Mesenteric fat pad (tissue), 1 donor: Measurements from ENCODE around the gene NADK. TPM values are rescaled to one million over a fixed set of nuclear protein-coding genes. Genes with fewer than 3 reads are reported as not detected.

Experiments
- DNase-seq: peaks from one replicate; pipeline ENCODE4 v3.0.0-alpha.2; 2020; ENCODE audit warnings: low spot score
- total RNA-seq: library from RNA; stranded (reverse); fragmentation: NEBNext Ultra II Directional; extraction: Animal tissue kit (Norgen Biotek cat#: 25700); gene quantifications from one replicate; pipeline ENCODE4 v1.2.1, GENCODE V29; 2021
- donor health status: DM: yes; HTN: yes; CAD: no.

NADK gene
- total RNA-seq, 1 donor from 2014 or later, result 165 TPM

DNA sequence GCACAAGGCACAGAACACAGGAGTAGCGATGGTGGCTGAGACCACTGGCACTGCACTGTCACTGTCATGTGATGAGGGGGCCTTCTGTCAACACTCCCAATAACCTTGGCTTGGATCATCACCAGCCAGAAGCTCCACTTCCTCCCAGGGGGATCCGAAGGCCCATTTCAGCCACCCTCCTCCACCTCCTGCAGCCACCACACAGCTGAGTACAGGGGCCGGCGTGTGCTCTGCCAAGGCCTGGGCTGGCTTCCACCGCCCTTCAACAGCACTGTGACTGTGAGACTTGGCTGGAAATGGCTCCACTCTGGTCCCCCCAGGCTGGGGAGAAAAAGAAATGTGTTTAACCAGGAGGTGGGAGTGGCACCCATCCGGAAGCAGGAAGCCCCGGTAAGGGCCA, 9.9 kb upstream of the NADK start:
- no peak for DNase-seq

DNA sequence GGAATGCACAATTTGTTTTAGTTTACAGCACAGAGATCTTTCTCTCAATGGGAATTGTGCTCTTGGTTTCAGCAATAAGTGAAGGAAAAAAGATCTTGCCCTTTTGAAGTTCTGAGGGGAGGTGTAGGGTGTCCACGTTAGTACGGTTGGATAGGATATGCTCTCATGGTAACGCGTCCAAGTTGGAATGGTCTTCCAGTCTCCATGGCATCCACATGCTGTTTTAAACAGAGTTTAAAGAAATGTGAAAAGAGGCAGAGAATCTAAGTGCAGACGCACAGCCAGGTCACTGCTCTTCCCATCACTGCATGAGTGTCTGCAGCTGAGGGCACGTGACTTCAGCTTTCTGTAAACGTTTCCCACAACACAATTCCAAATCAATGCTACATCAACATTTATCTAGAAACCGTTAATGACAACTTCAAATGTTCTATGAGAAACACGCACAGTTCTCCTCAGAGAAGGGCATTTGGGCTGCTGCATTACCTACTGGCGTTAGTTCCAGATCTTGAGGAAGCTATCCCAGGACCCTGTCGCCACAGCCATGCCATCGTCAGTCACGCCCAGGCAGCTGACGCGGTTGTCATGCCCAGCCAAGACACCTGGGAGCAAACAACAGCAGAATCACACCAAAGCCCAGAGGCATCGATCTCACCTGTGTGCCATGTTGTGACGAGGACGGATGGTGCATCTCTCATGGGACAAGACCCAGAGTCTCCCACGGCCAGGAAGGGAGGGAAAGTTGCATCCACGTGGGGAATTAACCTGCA, 8.8 kb upstream of the NADK start:
- DNase-seq, result no peak

DNA sequence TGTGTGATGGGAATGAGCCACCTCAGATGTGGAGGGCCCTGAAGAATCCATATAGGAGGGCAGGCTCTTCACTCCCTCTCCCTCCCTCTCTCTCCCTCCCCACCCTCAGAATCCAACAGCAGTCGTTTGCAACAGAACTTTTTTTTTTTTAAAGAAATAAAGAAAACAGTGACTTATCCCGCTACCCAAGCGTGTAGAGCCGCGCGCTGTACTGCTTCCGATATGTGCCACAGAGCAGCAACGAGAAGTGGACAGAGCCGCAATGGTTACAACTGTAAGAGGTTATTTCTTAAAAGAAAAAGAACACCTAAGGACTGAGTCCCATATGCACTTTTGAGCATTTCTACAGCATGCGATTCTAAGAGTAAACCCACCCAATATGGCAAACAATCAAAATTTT, 7.4 kb upstream of the NADK start:
- no peak for DNase-seq

DNA sequence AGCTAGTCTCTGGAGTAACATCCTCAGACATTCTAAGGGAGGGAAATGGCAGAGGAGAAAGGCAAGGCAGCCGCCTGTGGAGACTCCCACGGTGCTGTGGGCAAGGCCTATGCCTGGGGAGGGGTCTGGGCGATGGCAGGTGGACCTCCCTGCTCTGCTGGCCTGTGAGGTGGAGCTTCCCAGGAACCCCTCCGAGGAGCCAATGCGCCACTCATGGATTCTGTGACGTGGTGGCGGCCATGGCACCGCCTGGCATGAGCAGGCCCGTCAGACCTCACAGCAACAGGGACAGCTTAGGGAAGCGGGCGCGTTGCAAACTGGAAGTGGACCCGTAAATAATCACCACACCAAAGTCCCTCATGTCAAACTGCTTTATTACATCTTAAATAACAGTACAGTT, 6.7 kb upstream of the NADK start:
- no peak for DNase-seq

DNA sequence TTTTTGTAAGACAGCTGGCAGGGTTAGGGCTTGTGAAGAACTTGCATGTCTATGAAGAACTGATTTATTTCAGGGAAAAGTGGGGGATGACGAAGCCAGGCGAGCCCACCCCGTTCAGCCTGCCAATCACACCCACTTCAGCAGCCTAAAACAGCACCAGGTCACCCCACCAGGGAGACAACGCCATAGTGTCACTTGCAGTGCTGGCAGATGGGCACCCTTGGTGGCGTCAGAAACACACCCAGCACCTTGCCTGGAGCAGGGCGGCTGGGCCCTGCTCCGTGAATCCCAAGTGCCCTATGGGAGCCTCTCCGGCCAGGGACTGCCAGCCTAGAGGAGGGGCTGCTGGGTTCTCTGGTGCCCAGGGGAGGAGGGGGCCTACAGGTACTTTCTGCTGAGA, 5.0 kb upstream of the NADK start:
- no peak for DNase-seq

DNA sequence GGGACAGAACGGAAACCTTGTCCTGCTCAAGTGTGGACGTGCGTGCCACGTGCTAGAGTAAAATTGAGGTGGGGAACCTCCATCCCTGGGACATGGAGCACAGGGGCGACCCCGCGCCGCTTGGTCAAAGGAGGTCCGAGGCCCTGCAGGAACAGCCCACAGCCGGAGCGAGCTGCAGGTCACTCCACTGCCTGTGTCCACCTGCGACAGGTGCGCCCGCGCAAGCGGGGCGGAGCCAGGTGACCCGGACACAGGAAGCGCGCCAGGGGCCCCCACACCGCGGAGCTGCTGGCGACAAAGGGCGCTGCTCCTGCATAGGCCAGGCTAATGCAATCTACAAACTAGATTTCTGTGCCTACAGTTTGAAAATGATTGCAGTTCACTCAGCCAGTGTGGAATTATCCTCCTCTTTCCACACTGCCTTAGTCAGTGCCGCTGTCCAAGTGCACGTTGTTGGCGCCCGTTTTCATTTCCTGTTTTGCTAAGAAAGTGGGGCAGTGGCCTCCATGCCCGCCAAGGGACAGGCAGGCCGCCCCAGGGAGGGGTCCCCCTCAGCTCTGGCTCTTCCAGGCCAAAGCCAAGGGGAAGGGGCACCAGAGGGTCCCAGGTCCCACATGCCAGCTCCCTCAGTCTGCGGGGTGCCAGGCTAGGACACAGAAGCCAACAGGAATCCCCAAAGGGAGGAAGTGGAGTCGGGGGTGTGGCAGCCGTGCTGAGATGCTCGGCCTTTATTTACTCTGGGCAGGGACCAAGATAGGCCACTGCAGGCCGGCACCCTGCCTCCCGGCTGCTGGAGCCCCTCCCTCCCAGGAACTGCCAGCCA, 4.3 kb upstream of the NADK start:
- no peak for DNase-seq

DNA sequence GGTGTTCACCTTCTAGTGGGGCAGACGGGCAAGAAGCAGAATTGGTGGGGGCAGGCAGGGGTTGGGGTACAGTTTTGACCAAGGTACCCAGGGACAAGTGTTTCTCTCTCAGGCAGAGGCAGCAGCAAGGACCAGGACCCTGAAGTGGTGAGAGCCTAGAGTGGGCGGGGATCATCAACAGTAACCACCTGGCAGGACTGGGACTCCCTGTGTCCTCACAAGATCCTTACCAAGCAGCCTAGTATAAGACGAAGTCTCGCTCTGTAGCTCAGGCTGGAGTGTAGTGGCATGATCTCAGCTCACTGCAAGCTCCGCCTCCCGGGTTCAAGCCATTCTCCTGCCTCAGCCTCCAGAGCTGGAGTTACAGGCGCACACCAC, 3.2 kb upstream of the NADK start:
- DNase-seq, result no peak

DNA sequence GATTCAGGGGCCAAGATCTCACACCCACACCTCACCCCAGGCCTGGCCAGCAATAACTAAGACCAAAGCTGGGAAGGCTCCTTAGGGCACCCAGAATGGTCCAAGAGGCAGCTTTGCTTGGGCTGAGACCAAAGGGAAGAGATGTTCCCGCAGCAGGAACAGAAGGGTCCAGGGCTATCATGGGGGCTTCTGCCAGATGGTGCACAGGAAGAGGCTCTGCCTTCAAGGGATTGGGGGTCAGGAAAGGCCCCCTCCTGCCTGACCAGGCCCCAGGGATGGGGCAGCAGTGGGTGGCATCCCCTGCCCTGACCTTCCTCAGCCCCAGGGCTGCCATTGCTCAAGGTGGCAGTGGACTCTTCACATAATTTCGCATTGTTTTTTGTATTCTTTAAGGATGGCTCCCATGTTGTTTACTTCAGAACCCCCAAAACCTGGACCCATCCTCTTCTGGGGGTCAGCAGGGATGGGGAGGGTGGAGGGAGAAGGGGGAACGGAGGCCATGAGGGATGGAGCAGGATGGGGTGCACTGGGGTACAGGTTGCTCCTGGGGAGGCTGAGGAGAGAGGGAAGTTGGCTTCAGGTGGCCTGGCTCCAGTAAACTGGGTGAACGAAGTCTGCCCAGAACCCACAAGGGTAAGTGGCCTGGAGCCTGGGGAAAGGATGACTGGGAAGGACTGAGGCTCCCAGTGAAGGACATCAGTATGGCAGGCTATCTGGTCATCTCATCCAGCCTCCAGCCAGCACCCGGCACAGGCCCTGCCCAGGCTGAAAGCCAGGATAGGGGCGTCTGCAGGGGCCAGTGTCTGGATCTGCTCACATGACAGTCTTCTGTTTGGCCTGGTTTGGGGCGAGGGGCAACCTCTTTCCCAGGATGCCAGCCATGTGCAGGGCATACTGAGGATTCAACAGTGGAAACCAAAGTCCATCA, 2.6 kb upstream of the NADK start:
- DNase-seq, result no peak

DNA sequence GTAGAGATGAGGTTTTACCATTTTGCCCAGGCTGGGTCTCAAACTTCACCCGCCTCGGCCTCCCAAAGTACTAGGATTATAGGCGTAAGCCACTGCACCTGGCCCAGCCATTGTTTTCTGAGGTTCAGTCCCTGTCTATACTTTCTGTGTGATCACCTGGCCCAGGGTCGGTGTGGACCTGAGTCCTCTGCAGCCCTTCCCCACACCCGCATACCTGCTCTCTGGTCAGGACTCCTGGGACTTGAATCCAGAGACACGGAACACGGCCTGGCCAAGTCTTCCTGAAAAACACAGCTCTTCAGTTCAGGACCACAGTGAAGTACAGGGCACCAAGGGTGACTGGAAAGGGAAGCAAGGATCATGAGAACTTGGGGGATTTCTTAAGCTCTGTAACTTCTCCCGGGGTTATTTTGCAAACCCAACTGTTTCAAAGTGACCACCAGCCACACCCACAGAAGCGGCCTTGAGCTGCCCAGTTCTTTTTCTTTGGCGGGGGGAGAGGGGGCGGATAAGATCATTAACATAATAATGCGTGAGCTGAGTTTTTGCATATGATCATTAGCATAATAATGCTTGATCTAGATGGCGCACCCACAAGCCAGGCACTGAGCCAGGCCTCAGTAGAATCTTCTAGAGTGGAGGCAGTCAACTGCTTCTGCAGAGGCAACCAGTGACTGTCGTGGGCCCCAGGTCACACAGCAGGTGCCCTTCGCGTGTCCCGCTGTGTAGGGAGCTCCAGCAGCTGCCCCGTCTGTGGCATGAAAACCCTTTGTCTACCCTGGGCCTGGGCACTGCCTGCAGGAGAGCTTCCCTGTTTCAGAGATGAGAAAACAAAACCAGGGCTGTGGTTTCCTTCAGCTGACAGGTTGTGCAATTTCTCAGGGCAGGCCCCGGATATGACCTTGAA, 1.7 kb upstream of the NADK start:
- DNase-seq, result no peak

DNA sequence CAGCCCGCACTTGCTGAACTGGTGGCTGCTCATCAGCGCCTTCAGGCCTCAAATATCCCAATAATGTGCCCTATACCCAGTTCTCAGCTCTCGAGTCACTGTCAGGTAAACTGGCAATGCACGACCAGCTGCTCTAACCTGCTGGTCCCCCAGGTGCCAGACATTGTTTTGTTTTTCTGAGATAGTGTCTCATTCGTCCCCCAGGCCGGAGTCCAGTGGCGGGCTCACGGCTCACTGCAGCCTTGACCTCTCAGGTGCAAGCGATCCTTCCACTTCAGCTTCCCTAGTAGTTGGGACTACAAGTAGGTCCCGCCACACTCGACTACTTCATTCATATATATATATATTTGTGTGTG, 1.0 kb upstream of the NADK start:
- no peak for DNase-seq

DNA sequence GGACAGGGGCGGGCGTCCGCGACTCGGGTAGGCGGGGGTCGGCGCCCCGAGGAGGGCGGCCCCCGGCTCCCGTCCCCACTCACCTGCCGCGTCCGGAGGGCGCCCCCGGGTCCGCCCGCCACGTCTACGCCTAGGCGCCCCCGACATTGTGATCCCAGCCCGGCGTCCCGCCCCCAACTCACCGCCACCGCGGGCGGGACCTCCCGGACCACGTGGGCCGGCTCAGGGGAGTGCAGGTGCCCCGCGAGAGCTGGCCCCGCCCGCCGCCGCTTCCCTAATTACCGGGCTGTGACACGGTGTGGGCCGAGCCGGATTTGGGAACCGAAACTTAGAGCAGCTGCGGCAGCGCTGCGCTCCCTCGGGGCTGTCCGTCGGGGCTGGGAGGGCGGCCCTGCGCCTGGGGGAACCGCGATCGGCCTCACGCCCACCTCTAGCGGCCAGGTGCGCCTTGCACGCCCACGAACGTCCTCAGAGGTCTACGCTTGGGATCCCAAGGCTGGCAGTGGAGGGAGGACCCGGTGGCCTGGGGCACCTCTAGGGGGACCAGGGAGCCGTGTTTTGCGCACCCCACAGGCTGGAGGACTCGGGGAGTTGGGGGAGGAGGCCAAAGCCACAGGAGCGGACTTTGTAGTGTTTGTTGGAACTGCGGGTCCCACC, 521 bp upstream of the NADK start:
- DNase-seq, result peak; percentile 94

DNA sequence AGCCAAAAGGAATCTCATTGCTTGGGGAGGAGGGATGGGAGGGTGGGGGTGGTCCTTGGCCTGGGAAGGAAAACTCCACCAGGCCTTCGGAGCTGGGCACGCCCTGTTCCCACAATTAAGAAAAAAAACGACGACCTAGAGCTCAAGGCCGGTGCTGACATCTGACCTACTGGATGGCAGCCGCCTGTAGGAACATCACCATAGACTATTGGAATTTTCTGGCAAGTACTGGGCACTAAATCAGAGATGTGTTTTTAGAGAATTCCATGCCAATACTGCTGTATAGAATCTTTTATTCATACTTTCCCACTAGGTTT, 729 bp downstream of the NADK start:
- DNase-seq, result no peak

DNA sequence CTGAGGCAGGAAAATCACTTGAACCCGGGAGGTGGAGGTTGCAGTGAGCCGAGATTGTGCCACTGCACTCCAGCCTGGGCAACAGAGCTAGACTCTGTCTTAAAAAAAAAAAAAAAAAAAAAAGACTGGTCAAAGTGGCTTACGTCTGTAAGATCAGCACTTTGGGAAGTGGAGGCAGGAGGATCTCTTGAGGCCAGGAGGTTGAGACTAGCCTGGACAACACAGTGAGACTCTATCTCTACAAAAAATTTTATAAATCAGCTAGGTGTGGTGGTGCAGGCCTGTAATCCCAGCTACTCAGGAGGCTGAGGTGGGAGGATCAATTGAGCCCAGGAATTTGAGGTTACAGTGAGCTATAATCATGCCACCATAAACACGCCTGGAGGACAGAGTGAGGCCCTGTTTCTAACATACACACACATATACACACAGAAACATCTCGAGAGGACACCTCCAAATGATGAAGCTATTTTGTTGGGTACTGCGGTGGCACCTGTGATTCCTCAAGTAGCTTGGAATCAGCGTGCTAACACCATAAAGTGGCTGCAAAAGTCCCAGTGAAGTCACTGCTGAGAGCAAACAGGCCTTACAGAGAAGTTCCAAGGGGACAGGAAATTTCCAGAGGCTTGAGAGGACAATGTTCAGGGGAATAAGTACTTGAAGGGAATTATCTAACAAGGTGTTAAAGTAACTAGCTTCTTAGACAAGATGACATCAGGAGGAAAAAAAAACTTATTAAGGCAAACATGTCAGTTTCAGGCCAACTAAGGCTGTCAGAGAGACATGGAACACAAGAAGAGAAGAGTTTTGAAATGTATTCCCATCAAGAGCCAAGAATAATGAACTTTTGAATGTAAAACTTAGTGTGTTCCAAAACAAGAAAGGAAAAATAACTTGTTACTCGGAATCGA, 1.3 kb downstream of the NADK start:
- DNase-seq, result no peak

DNA sequence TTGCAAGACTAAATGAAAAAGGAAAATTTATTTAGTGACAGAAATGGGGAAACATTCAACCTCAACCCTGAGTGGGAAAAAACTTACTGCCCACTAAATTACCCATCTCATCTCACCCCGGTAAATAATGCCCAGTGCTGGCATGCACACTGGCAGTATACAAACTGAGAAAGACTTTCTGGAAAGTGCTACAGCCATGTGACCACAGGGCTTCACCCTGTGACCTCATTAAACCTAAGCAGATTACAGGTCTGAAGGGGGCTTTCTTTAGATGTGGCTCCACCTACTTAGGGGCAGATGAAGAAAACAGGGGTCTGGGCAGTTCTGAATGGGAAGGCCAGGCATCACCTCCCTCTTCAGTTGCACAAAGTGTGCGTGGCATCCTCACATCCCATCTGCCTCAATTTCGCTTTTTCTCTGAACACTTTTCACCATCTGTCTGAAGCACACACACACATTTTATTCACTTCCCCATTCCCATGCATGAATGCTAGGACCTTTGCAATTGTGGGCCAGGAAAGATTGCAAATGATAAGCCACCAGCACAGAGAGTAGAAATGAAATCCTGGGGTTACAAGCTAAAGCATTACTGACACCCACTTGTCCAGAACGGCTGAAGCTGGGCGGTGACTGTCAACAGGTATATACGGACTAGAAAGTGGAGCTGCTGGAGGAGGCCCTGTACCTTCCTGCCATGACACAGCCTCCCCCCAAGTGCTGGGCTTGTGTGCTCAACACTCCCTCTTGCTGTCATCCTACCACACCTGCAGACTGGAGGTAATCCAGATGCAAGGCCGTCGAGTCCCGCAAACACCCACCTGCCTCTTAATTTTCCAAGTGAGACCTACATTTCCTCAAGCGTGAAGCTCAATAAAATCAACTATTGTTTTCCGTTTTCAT, 2.7 kb downstream of the NADK start:
- DNase-seq, result no peak

DNA sequence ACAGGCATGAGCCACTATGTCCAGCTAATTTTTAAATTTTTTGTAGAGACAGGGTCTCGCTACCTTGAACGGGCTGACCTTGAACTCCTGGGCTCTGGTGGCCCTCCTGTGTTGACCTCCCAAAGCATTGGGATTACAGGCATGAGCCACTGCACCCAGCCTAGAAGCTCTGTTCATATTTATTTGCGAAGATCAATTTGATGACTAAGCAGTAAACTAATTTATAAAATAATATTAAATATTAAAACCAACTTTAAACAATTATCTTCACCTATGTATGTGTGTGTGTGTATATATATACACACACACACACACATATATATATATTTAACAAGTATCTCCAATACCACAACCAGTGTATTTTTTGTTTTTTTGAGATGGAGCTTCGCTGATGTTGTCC, 4.4 kb downstream of the NADK start:
- no peak for DNase-seq

DNA sequence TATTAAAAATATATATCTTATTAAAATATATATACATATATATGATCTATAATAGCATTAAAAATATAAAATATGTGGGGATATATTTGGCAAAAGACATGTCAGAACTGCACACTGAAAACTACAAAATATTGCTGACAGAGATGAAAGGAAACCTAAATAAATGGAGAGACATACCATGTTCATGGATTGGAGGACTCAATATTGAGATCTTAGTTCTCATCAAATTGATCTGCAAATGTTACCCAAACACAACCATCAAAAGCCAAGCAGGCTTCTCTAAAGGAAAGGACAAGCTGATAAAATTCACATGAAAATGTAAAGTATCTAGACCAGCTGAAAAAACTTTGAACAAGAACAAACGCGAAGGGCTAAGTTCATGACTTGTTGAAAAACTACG, 7.2 kb downstream of the NADK start:
- DNase-seq, result no peak

DNA sequence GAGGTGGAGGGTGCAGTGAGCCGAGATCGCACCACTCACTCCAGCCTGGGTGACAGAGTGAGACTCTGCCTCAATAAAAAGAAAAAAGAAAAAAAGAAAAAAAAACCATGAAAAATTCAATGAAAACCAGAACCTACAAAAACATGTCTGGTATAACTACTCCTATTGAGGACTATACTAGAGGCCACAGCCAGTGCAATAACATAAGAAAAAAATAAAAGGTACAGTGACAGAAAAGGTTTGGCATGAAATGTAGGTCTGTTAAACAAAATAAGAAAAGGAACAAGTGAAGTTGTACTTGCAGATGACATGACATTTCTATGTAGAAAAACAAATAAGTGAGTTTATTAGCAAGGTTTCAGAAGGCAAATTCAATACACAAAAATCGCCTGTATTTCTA, 8.2 kb downstream of the NADK start:
- DNase-seq, result no peak

DNA sequence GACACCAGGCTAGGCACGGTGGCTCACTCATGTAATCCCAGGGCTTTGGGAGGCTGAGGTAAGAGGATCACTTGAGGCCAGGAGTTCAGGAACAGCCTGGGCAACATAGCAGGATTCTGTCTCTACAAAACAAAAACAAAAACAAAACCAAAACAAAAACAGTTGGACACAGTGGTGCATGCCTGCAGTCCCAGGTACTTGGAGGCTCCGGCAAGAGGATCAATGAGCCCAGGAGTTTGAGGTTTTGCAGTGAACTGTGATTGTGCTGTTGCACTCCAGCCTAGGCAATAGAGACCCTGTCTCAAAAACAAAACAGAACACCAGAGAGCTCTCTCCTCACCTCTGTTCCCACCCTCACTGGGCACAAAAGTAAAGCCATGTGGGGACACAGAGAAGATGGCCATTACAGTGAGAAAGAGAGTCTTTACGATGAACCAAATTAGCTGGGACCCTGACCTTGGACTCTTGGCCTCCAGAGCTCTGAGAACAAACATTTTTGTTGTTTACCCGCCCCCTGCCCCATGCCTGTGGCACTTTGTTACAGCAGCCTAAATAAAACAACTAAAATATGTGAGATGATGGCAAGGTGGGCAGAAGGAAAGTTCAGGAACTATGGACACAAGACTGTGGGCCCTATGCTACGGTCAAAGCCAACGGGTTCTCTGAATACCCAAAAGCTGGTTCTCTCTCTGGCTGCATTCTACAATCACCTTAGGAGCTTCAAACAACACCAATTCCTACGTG, 9.8 kb downstream of the NADK start:
- DNase-seq, result peak; percentile 53
